Liver (tissue), 9 donors: Measurements from ENCODE around the gene VSIG10L2. TPM values are rescaled to one million over a fixed set of nuclear protein-coding genes. Genes with fewer than 3 reads are reported as not detected.

Experiments
- DNase-seq: peaks from one replicate; pipeline ENCODE4 v3.0.0-alpha.2; 2017; ENCODE audit warnings: low spot score
- H3K27ac ChIP-seq, 2 donors: one replicate each; pipeline ENCODE4 v1.7.0; 2013; ENCODE audit warnings: inconsistent platforms in 2 of 2, low read length in 2 of 2, control low read depth in 1 of 2, low read depth in 1 of 2, mild to moderate bottlenecking in 1 of 2
- H3K27me3 ChIP-seq, 4 donors: one replicate each; pipeline versions ENCODE4 v1.6.1 to v1.7.0; 2013; ENCODE audit warnings: low read length in 3 of 4, inconsistent platforms in 1 of 4, mild to moderate bottlenecking in 1 of 4, moderate library complexity in 1 of 4; ENCODE audit not compliant: control insufficient read depth in 4 of 4, insufficient read depth in 4 of 4
- H3K36me3 ChIP-seq, 4 donors: one replicate each; pipeline versions ENCODE4 v1.6.1 to v1.7.0; 2013; ENCODE audit warnings: low read length in 3 of 4, mild to moderate bottlenecking in 3 of 4, low read depth in 1 of 4, moderate library complexity in 1 of 4; ENCODE audit not compliant: control insufficient read depth in 4 of 4, insufficient read depth in 3 of 4
- H3K4me1 ChIP-seq, 4 donors: one replicate each; pipeline versions ENCODE4 v1.6.1 to v1.7.0; 2013; ENCODE audit warnings: low read length in 3 of 4, mild to moderate bottlenecking in 3 of 4, moderate library complexity in 1 of 4; ENCODE audit not compliant: control insufficient read depth in 4 of 4, insufficient read depth in 4 of 4
- H3K4me3 ChIP-seq, 3 donors: one replicate each; pipeline versions ENCODE4 v1.6.1 to v1.7.0; 2013; ENCODE audit warnings: low read length in 3 of 3, control low read depth in 1 of 3, low read depth in 1 of 3, mild to moderate bottlenecking in 1 of 3
- H3K9ac ChIP-seq, 2 donors: one replicate each; pipeline ENCODE4 v1.7.0; 2013; ENCODE audit warnings: low read length in 2 of 2, mild to moderate bottlenecking in 2 of 2, moderate library complexity in 2 of 2, control low read depth in 1 of 2, low read depth in 1 of 2
- H3K9me3 ChIP-seq, 4 donors: one replicate each; pipeline versions ENCODE4 v1.6.1 to v1.7.0; 2013; ENCODE audit warnings: low read length in 3 of 4; ENCODE audit not compliant: control insufficient read depth in 4 of 4
- EGR1 ChIP-seq, 2 donors: IDR thresholded peaks; 2 replicates each; pipeline ENCODE4 v1.6.1; 2016 to 2018; ENCODE audit warnings: antibody characterized with exemption in 2 of 2, low read depth in 2 of 2
- FOXA1 ChIP-seq: IDR thresholded peaks from 2 replicates; pipeline ENCODE4 v1.6.1; 2016; ENCODE audit warnings: antibody characterized with exemption
- FOXA2 ChIP-seq: IDR thresholded peaks from 2 replicates; pipeline ENCODE4 v1.6.1; 2016; ENCODE audit warnings: antibody characterized with exemption
- GABPA ChIP-seq, 2 donors: IDR thresholded peaks in 1 of 2; conservative IDR thresholded peaks in 1 of 2; 2 replicates each; pipeline ENCODE4 v1.6.1; 2016; ENCODE audit warnings: antibody characterized with exemption in 2 of 2, mild to moderate bottlenecking in 1 of 2, moderate library complexity in 1 of 2
- HNF4A ChIP-seq, 2 donors: conservative IDR thresholded peaks; 2 replicates each; pipeline ENCODE4 v1.6.1; 2016; ENCODE audit warnings: antibody characterized with exemption in 2 of 2, mild to moderate bottlenecking in 2 of 2
- HNF4G ChIP-seq: IDR thresholded peaks from 2 replicates; pipeline ENCODE4 v1.6.1; 2016; ENCODE audit warnings: antibody characterized with exemption
- JUND ChIP-seq, 2 donors: IDR thresholded peaks; 2 replicates each; pipeline ENCODE4 v1.6.1; 2016; ENCODE audit warnings: antibody characterized with exemption in 2 of 2
- MAX ChIP-seq: IDR thresholded peaks from 2 replicates; pipeline ENCODE4 v1.6.1; 2016; ENCODE audit warnings: antibody characterized with exemption
- NR2F2 ChIP-seq: IDR thresholded peaks from 2 replicates; pipeline ENCODE4 v1.6.1; 2016; ENCODE audit warnings: antibody characterized with exemption
- RAD21 ChIP-seq, 2 donors: IDR thresholded peaks; 2 replicates each; pipeline ENCODE4 v1.6.1; 2016; ENCODE audit warnings: antibody characterized with exemption in 2 of 2, mild to moderate bottlenecking in 2 of 2
- RXRA ChIP-seq, 2 donors: IDR thresholded peaks; 2 replicates each; pipeline ENCODE4 v1.6.1; 2017 to 2018; ENCODE audit warnings: antibody characterized with exemption in 2 of 2, mild to moderate bottlenecking in 1 of 2
- SP1 ChIP-seq: IDR thresholded peaks from 2 replicates; pipeline ENCODE4 v1.6.1; 2018; ENCODE audit warnings: antibody characterized with exemption, mild to moderate bottlenecking
- TAF1 ChIP-seq: conservative IDR thresholded peaks from 2 replicates; pipeline ENCODE4 v1.6.1; 2016; ENCODE audit warnings: antibody characterized with exemption, mild to moderate bottlenecking
- YY1 ChIP-seq: IDR thresholded peaks from 2 replicates; pipeline ENCODE4 v1.6.1; 2016; ENCODE audit warnings: antibody characterized with exemption, mild to moderate bottlenecking
- WGBS: extraction: QIAGEN DNeasy Blood & Tissue Kit; methylation state at CpG from one replicate; pipeline ENCODE4 v1.1.7; 2013; 5-methylcytosine and 5-hydroxymethylcytosine counted together
- polyA plus RNA-seq, 2 donors: library from polyadenylated mRNA; stranded (reverse) in 1 of 2; unstranded in 1 of 2; fragments of 200-250 nt in 1 of 2; fragments of >200 nt in 1 of 2; fragmentation: Nextera tagmentation in 1 of 2; extraction: Ambion mirVana in 1 of 2; gene quantifications; one replicate each; pipeline versions ENCODE4 v1.2.1 to v1.2.3, GENCODE V29; 2013 to 2015
- total RNA-seq, 2 donors: library from RNA; depleted of rRNA; stranded (reverse); fragments of >200 nt; gene quantifications; one replicate each; pipeline ENCODE4 v1.2.3, GENCODE V29; 2014
- TF ChIP-seq, protein P1 (sequence below): IDR thresholded peaks from 2 replicates; pipeline ENCODE4 v1.6.1; 2016; ENCODE audit warnings: antibody characterized with exemption
- TF ChIP-seq, protein P2 (sequence below): IDR thresholded peaks from 2 replicates; pipeline ENCODE4 v1.6.1; 2016; ENCODE audit warnings: antibody characterized with exemption, mild to moderate bottlenecking
- TF ChIP-seq, protein P3 (sequence below): fragments of 150-350 bp; IDR thresholded peaks from 2 replicates; pipeline ENCODE4 v1.5.1; 2017; ENCODE audit warnings: improper control_type of control experiment, low read depth, low read length; ENCODE audit not compliant: missing input control
- donor health status: healthy.
- donor health status: healthy.
- donor health status: healthy.
- donor health status: healthy.
- donor health status: healthy.

VSIG10L2 gene
- total and polyA plus RNA-seq, 4 donors: not detected

GRCh38 chr11:125935056-125935455 is 10.8 kb upstream of the VSIG10L2 start:
- DNase-seq: no peak
- TF ChIP-seq, protein P1, sequence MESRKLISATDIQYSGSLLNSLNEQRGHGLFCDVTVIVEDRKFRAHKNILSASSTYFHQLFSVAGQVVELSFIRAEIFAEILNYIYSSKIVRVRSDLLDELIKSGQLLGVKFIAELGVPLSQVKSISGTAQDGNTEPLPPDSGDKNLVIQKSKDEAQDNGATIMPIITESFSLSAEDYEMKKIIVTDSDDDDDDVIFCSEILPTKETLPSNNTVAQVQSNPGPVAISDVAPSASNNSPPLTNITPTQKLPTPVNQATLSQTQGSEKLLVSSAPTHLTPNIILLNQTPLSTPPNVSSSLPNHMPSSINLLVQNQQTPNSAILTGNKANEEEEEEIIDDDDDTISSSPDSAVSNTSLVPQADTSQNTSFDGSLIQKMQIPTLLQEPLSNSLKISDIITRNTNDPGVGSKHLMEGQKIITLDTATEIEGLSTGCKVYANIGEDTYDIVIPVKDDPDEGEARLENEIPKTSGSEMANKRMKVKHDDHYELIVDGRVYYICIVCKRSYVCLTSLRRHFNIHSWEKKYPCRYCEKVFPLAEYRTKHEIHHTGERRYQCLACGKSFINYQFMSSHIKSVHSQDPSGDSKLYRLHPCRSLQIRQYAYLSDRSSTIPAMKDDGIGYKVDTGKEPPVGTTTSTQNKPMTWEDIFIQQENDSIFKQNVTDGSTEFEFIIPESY: no peak
- no peak for TF ChIP-seq JUND (IDR thresholded peaks at IDR 0.05)
- TF ChIP-seq FOXA1: no peak
- no peak for TF ChIP-seq YY1
- no peak for TF ChIP-seq MAX
- TF ChIP-seq, protein P2, sequence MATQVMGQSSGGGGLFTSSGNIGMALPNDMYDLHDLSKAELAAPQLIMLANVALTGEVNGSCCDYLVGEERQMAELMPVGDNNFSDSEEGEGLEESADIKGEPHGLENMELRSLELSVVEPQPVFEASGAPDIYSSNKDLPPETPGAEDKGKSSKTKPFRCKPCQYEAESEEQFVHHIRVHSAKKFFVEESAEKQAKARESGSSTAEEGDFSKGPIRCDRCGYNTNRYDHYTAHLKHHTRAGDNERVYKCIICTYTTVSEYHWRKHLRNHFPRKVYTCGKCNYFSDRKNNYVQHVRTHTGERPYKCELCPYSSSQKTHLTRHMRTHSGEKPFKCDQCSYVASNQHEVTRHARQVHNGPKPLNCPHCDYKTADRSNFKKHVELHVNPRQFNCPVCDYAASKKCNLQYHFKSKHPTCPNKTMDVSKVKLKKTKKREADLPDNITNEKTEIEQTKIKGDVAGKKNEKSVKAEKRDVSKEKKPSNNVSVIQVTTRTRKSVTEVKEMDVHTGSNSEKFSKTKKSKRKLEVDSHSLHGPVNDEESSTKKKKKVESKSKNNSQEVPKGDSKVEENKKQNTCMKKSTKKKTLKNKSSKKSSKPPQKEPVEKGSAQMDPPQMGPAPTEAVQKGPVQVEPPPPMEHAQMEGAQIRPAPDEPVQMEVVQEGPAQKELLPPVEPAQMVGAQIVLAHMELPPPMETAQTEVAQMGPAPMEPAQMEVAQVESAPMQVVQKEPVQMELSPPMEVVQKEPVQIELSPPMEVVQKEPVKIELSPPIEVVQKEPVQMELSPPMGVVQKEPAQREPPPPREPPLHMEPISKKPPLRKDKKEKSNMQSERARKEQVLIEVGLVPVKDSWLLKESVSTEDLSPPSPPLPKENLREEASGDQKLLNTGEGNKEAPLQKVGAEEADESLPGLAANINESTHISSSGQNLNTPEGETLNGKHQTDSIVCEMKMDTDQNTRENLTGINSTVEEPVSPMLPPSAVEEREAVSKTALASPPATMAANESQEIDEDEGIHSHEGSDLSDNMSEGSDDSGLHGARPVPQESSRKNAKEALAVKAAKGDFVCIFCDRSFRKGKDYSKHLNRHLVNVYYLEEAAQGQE: no peak
- TF ChIP-seq RAD21 (IDR thresholded peaks at IDR 0.05): no peak
- no peak for TF ChIP-seq GABPA (IDR thresholded peaks at IDR 0.05 in 1 of 2, conservative IDR thresholded peaks at IDR 0.05 in 1 of 2)
- no peak for TF ChIP-seq FOXA2
- no peak for TF ChIP-seq EGR1 (IDR thresholded peaks at IDR 0.05; ENCODE audit: low read depth in 2 of 2)
- no peak for TF ChIP-seq SP1
- TF ChIP-seq RXRA (IDR thresholded peaks at IDR 0.05): no peak
- TF ChIP-seq, protein P3, sequence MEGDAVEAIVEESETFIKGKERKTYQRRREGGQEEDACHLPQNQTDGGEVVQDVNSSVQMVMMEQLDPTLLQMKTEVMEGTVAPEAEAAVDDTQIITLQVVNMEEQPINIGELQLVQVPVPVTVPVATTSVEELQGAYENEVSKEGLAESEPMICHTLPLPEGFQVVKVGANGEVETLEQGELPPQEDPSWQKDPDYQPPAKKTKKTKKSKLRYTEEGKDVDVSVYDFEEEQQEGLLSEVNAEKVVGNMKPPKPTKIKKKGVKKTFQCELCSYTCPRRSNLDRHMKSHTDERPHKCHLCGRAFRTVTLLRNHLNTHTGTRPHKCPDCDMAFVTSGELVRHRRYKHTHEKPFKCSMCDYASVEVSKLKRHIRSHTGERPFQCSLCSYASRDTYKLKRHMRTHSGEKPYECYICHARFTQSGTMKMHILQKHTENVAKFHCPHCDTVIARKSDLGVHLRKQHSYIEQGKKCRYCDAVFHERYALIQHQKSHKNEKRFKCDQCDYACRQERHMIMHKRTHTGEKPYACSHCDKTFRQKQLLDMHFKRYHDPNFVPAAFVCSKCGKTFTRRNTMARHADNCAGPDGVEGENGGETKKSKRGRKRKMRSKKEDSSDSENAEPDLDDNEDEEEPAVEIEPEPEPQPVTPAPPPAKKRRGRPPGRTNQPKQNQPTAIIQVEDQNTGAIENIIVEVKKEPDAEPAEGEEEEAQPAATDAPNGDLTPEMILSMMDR: no peak
- TF ChIP-seq TAF1: no peak
- no peak for TF ChIP-seq HNF4A (conservative IDR thresholded peaks at IDR 0.05)
- H3K4me3 ChIP-seq: no peak overlapping the region
- WGBS: 97% methylated on average over 2 of the region's 2 CpGs
- no peaks in the 10 kb centered on the region for H3K9me3 ChIP-seq
- no peaks in the 10 kb centered on the region for H3K36me3 ChIP-seq
- no peaks in the 10 kb centered on the region for H3K4me1 ChIP-seq
- no peak overlapping the region for H3K9ac ChIP-seq
- H3K27me3 ChIP-seq: no peaks in the 10 kb centered on the region
- H3K27ac ChIP-seq: no peak overlapping the region

DNA sequence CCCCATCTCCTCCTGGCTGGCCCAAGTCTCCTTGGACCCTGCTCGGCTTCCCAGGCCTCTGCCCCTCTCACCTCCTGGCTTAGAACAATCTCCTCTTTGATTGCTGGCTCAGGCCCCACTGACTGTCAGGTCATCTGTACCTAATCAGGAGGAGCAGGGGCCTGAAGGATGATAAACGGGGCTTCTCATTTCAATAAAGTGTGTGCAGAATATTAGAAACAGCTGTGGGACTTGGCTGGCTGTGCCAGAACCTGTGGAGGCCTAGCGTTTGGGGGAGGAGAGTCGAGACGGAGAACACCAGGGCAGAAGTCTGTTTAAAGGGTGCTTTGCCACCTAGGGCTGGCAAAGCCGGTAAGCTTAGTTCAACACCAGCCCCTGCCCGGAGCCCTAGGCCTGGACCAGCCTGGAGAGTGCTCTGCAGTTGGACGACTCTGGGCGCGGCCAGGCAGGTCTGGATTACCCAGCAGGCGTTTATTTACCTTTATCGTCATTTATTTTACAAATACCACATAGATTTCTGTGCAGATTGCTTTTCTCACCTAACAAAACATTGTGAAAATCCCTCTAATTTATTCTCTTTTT is 10.1 kb upstream of the VSIG10L2 start:
- Histone ChIP-seq H3K9me3 (no peaks in the 10 kb centered on the region), H3K4me3 (no peak overlapping the region), H3K4me1 (no peaks in the 10 kb centered on the region), H3K36me3 (no peaks in the 10 kb centered on the region), H3K27me3 (no peaks in the 10 kb centered on the region), H3K27ac (no peak overlapping the region), H3K9ac (no peak overlapping the region)
- peak; percentile 27 for DNase-seq
- 82% methylated on average over 12 of the region's 12 CpGs for WGBS
- TF ChIP-seq, protein P1: no peak
- TF ChIP-seq HNF4A (conservative IDR thresholded peaks at IDR 0.05): no peak
- TF ChIP-seq TAF1: no peak
- TF ChIP-seq SP1: no peak
- TF ChIP-seq, protein P3: no peak
- TF ChIP-seq HNF4G: no peak
- TF ChIP-seq GABPA (IDR thresholded peaks at IDR 0.05 in 1 of 2, conservative IDR thresholded peaks at IDR 0.05 in 1 of 2): no peak
- TF ChIP-seq FOXA2: no peak
- TF ChIP-seq NR2F2: no peak
